Endodermal cell (in vitro differentiated cells): ENCODE measurements around the gene NKX6-2. TPM values are rescaled to one million over a fixed set of nuclear protein-coding genes. Genes with fewer than 3 reads are reported as not detected.

Experiments used
- DNase-seq: peaks from one replicate; pipeline ENCODE4 v3.0.0-alpha.2; 2017
- H3K27ac ChIP-seq: 2 replicates; pipeline ENCODE4 v1.5.1; 2013; ENCODE audit warnings: mild to moderate bottlenecking, low read depth, low read length, moderate library complexity
- H3K27me3 ChIP-seq: 2 replicates; pipeline ENCODE4 v1.6.1; 2013; ENCODE audit warnings: mild to moderate bottlenecking, low read length, moderate library complexity; ENCODE audit not compliant: insufficient read depth, control insufficient read depth, poor library complexity, severe bottlenecking
- H3K36me3 ChIP-seq: 2 replicates; pipeline ENCODE4 v1.7.0; 2013; ENCODE audit warnings: mild to moderate bottlenecking, low read length, moderate library complexity; ENCODE audit not compliant: control insufficient read depth, insufficient read depth
- H3K4me1 ChIP-seq: one replicate; pipeline ENCODE4 v1.7.0; 2013; ENCODE audit warnings: low read length; ENCODE audit not compliant: control insufficient read depth, insufficient read depth
- H3K4me3 ChIP-seq: 2 replicates; pipeline ENCODE4 v1.5.1; 2013; ENCODE audit warnings: mild to moderate bottlenecking, low read length, moderate library complexity
- H3K9ac ChIP-seq: 2 replicates; pipeline ENCODE4 v1.6.1; 2013; ENCODE audit warnings: mild to moderate bottlenecking, low read length, moderate library complexity; ENCODE audit not compliant: poor library complexity, severe bottlenecking; ENCODE audit errors: extremely low read depth
- H3K9me3 ChIP-seq: 2 replicates; pipeline ENCODE4 v1.6.1; 2013; ENCODE audit warnings: mild to moderate bottlenecking, low read length, moderate library complexity; ENCODE audit not compliant: control insufficient read depth
- H3K27ac Mint-ChIP-seq: 2 replicates; pipeline ENCODE4 v1.8.0; 2020; ENCODE audit warnings: mixed read lengths
- H3K27me3 Mint-ChIP-seq: 2 replicates; pipeline ENCODE4 v1.8.0; 2021; ENCODE audit warnings: mild to moderate bottlenecking, mixed read lengths; ENCODE audit not compliant: insufficient read depth
- H3K36me3 Mint-ChIP-seq: 2 replicates; pipeline ENCODE4 v1.8.0; 2020; ENCODE audit warnings: low read depth, mixed read lengths
- H3K4me1 Mint-ChIP-seq: 2 replicates; pipeline ENCODE4 v1.8.0; 2020; ENCODE audit warnings: mixed read lengths
- H3K4me3 Mint-ChIP-seq: 2 replicates; pipeline ENCODE4 v1.8.0; 2020; ENCODE audit warnings: mild to moderate bottlenecking, moderate library complexity, mixed read lengths
- H3K9me3 Mint-ChIP-seq: 2 replicates; pipeline ENCODE4 v1.8.0; 2020; ENCODE audit warnings: mild to moderate bottlenecking, mixed read lengths
- CTCF ChIP-seq: fragments of 200-600 bp; sonication (generic); conservative IDR thresholded peaks from 2 replicates; pipeline ENCODE4 v1.5.0; 2021; ENCODE audit warnings: antibody characterized with exemption, mild to moderate bottlenecking
- WGBS, 2 experiments: methylation state at CpG; one replicate each; pipeline versions ENCODE4 v1.1.5 to v1.1.7; 2013; ENCODE audit warnings: missing lambda C conversion rate in 2 of 2, mixed read lengths in 1 of 2; ENCODE audit not compliant: insufficient coverage in 1 of 2, insufficient read length in 1 of 2; 5-methylcytosine and 5-hydroxymethylcytosine counted together
- total RNA-seq, 2 donors: library from RNA; stranded (reverse); fragmentation: NEBNext Ultra II Directional in 1 of 2; extraction: Animal tissue kit (Norgen Biotek cat#: 25700) in 1 of 2; gene quantifications; 2 replicates in 1 of 2; 3 replicates in 1 of 2; pipeline ENCODE4 v1.2.1, GENCODE V29; 2021

Gene NKX6-2
- total RNA-seq, 2 donors from 2014 or later, result 0.31 TPM; not detected in 1

- Mint-ChIP-seq H3K4me1 (no peaks in the 10 kb centered on the region), H3K36me3 (peaks cover 43% of the 10 kb centered on the region), H3K9me3 (peaks cover 21% of the 10 kb centered on the region), H3K4me3 (no peak overlapping the region), H3K27ac (no peak overlapping the region), H3K27me3 (no peaks in the 10 kb centered on the region)
- H3K27me3 ChIP-seq, result no peaks in the 10 kb centered on the region
- no peak for TF ChIP-seq CTCF
- peaks cover 8% of the 10 kb centered on the region for H3K9me3 ChIP-seq
- H3K9ac ChIP-seq, result no peak overlapping the region
- no peaks in the 10 kb centered on the region for H3K36me3 ChIP-seq
- DNase-seq, result no peak
- H3K27ac ChIP-seq, result no peak overlapping the region
- 97% methylated on average over 10 to 19 of the region's 20 CpGs for WGBS, 2 experiments
- no peak overlapping the region for H3K4me3 ChIP-seq
- no peaks in the 10 kb centered on the region for H3K4me1 ChIP-seq
Measured at GRCh38 chr10:132752378-132752777, 33.6 kb downstream of the NKX6-2 start.

GRCh38 chr10:132750936-132751335 lies 35.0 kb downstream of the NKX6-2 start:
- H3K36me3 ChIP-seq, result no peaks in the 10 kb centered on the region
- Mint-ChIP-seq H3K4me3 (no peak overlapping the region), H3K27me3 (no peaks in the 10 kb centered on the region), H3K27ac (no peak overlapping the region), H3K9me3 (peaks cover 9% of the 10 kb centered on the region), H3K36me3 (peaks cover 30% of the 10 kb centered on the region), H3K4me1 (peaks cover 12% of the 10 kb centered on the region)
- H3K27ac ChIP-seq, result no peak overlapping the region
- no peak overlapping the region for H3K4me3 ChIP-seq
- no peaks in the 10 kb centered on the region for H3K27me3 ChIP-seq
- peaks cover 10% of the 10 kb centered on the region for H3K4me1 ChIP-seq
- WGBS, 2 experiments, result 95 to 97% methylated on average over 11 to 14 of the region's 14 CpGs
- DNase-seq, result no peak
- peaks cover 2% of the 10 kb centered on the region for H3K9me3 ChIP-seq
- H3K9ac ChIP-seq, result no peak overlapping the region
- no peak for TF ChIP-seq CTCF

- H3K27ac ChIP-seq, result no peak overlapping the region
Measured at GRCh38 chr10:132749371-132749795, 36.6 kb downstream of the NKX6-2 start.

More at GRCh38 chr10:132749371-132749795, 36.6 kb downstream of the NKX6-2 start:
- no peak overlapping the region for H3K4me3 ChIP-seq
- WGBS, 2 experiments, result 94 to 97% methylated on average over 22 of the region's 22 CpGs
- TF ChIP-seq CTCF, result no peak
- no peaks in the 10 kb centered on the region for H3K27me3 Mint-ChIP-seq
- peaks cover 12% of the 10 kb centered on the region for H3K4me1 Mint-ChIP-seq
- no peaks in the 10 kb centered on the region for H3K36me3 ChIP-seq
- H3K9ac ChIP-seq, result no peak overlapping the region
- H3K27me3 ChIP-seq, result no peaks in the 10 kb centered on the region
- H3K36me3 Mint-ChIP-seq, result peaks cover 16% of the 10 kb centered on the region
- H3K4me1 ChIP-seq, result peaks cover 10% of the 10 kb centered on the region
- DNase-seq, result no peak
- H3K9me3 ChIP-seq, result no peaks in the 10 kb centered on the region
- H3K27ac Mint-ChIP-seq, result peak overlapping the region; percentile 21
- no peak overlapping the region for H3K4me3 Mint-ChIP-seq
- H3K9me3 Mint-ChIP-seq, result no peaks in the 10 kb centered on the region
